BE2C (cell line): Measurements from ENCODE around the gene PMEL.

ENCODE experiments used
- DNase-seq: peaks from one replicate; pipeline ENCODE4 v3.0.0-alpha.2; 2020
- H3K27me3 ChIP-seq: fragments of 250-450 bp; sonication (Bioruptor Pico); 2 replicates; pipeline ENCODE4 v1.5.1; 2020; ENCODE audit warnings: mild to moderate bottlenecking
- H3K36me3 ChIP-seq: fragments of 250-450 bp; sonication (Bioruptor Pico); 2 replicates; pipeline ENCODE4 v1.5.1; 2020; ENCODE audit warnings: mild to moderate bottlenecking
- H3K4me1 ChIP-seq: fragments of 250-450 bp; sonication (Bioruptor Pico); 2 replicates; pipeline ENCODE4 v1.5.1; 2020
- H3K4me3 ChIP-seq: 2 replicates; pipeline ENCODE4 v1.5.1; 2011; ENCODE audit warnings: low read depth, low read length
- H3K9me3 ChIP-seq: fragments of 250-450 bp; sonication (Bioruptor Pico); 2 replicates; pipeline ENCODE4 v1.5.1; 2020
- CTCF ChIP-seq: IDR thresholded peaks from 2 replicates; pipeline ENCODE4 v1.5.1; 2012; ENCODE audit warnings: mild to moderate bottlenecking, low read depth, low read length

PMEL gene

GRCh38 chr12:55974308-55974730 lies 8.5 kb upstream of the PMEL start:
- Histone ChIP-seq H3K36me3 (no peaks in the 10 kb centered on the region), H3K4me1 (no peaks in the 10 kb centered on the region), H3K4me3 (peak overlapping the region; percentile 91), H3K27me3 (no peaks in the 10 kb centered on the region), H3K9me3 (no peaks in the 10 kb centered on the region)
- peak; percentile 39 for DNase-seq
- TF ChIP-seq CTCF: no peak

GRCh38 chr12:55973599-55974307 lies 7.9 kb upstream of the PMEL start, which contains the start of gene RAB5B:
TSS of gene RAB5B (plus strand) at chr12:55974078. CDS start at chr12:55986961, 12,883 bp downstream.
- Histone ChIP-seq H3K36me3 (no peaks in the 10 kb centered on the region), H3K27me3 (no peaks in the 10 kb centered on the region), H3K4me1 (no peaks in the 10 kb centered on the region), H3K4me3 (peak within 1 kb of the TSS; percentile 91), H3K9me3 (no peaks in the 10 kb centered on the region)
- no peak for TF ChIP-seq CTCF
- peak; percentile 99 for DNase-seq

GRCh38 chr12:55972911-55973598 lies 7.2 kb upstream of the PMEL start:
- TF ChIP-seq CTCF: no peak
- Histone ChIP-seq H3K4me3 (peak overlapping the region; percentile 71), H3K27me3 (no peaks in the 10 kb centered on the region), H3K4me1 (no peaks in the 10 kb centered on the region), H3K9me3 (no peaks in the 10 kb centered on the region), H3K36me3 (no peaks in the 10 kb centered on the region)
- DNase-seq: no peak

- H3K9me3 ChIP-seq: no peaks in the 10 kb centered on the region
- peak overlapping the region; percentile 71 for H3K4me3 ChIP-seq
These were observed 6.6 kb upstream of the PMEL start for GRCh38 chr12:55972456-55972855.

GRCh38 chr12:55972042-55972441 lies 6.2 kb upstream of the PMEL start:
- Histone ChIP-seq H3K27me3 (no peaks in the 10 kb centered on the region), H3K36me3 (no peaks in the 10 kb centered on the region), H3K4me1 (0 out of 2 replicates have a peak, but pooled peaks cover 3% of the 10 kb centered on the region), H3K9me3 (no peaks in the 10 kb centered on the region), H3K4me3 (no peak overlapping the region)
- no peak for TF ChIP-seq CTCF
- DNase-seq: no peak

More at GRCh38 chr12:55972456-55972855, 6.6 kb upstream of the PMEL start:
- TF ChIP-seq CTCF: no peak
- no peak for DNase-seq
- Histone ChIP-seq H3K4me1 (0 out of 2 replicates have a peak, but pooled peaks cover 3% of the 10 kb centered on the region), H3K27me3 (no peaks in the 10 kb centered on the region), H3K36me3 (no peaks in the 10 kb centered on the region)

GRCh38 chr12:55970775-55971174 lies 4.9 kb upstream of the PMEL start:
- DNase-seq: no peak
- Histone ChIP-seq H3K9me3 (no peaks in the 10 kb centered on the region), H3K4me1 (0 out of 2 replicates have a peak, but pooled peaks cover 3% of the 10 kb centered on the region), H3K36me3 (no peaks in the 10 kb centered on the region), H3K4me3 (no peak overlapping the region), H3K27me3 (no peaks in the 10 kb centered on the region)
- no peak for TF ChIP-seq CTCF
